ENCODE measurements around the gene PSAPL1. TPM values are rescaled to one million over a fixed set of nuclear protein-coding genes. Genes with fewer than 3 reads are reported as not detected.

The PSAPL1 gene
- total RNA-seq, 1 donor from 2014 or later: not detected

GRCh38 chr4:7433376-7434140, 1.2 kb downstream of the PSAPL1 start:
- H3K27ac Mint-ChIP-seq: no peak overlapping the region
- ATAC-seq (ENCODE audit: low read depth) (no peak), DNase-seq (no peak)
- TF ChIP-seq, protein P1, sequence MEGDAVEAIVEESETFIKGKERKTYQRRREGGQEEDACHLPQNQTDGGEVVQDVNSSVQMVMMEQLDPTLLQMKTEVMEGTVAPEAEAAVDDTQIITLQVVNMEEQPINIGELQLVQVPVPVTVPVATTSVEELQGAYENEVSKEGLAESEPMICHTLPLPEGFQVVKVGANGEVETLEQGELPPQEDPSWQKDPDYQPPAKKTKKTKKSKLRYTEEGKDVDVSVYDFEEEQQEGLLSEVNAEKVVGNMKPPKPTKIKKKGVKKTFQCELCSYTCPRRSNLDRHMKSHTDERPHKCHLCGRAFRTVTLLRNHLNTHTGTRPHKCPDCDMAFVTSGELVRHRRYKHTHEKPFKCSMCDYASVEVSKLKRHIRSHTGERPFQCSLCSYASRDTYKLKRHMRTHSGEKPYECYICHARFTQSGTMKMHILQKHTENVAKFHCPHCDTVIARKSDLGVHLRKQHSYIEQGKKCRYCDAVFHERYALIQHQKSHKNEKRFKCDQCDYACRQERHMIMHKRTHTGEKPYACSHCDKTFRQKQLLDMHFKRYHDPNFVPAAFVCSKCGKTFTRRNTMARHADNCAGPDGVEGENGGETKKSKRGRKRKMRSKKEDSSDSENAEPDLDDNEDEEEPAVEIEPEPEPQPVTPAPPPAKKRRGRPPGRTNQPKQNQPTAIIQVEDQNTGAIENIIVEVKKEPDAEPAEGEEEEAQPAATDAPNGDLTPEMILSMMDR (IDR thresholded peaks at IDR 0.05): no peak
- no peaks in the 10 kb centered on the region for H3K27me3 Mint-ChIP-seq
- ChIA-PET POLR2A (no interaction called here), CTCF (no interaction called here)
- no peaks in the 10 kb centered on the region for H3K36me3 Mint-ChIP-seq (ENCODE audit: low read depth)
- intact Hi-C loops (cut with micrococcal nuclease): no loop called here
- no peaks in the 10 kb centered on the region for H3K4me1 Mint-ChIP-seq
- no peaks in the 10 kb centered on the region for H3K9me3 Mint-ChIP-seq
- no peak overlapping the region for H3K4me3 Mint-ChIP-seq

- TF ChIP-seq, protein P1 (IDR thresholded peaks at IDR 0.05): no peak
- CTCF ChIA-PET: no interaction called here
- intact Hi-C loops (cut with micrococcal nuclease): no loop called here
- POLR2A ChIA-PET: no interaction called here
- Mint-ChIP-seq H3K9me3 (no peaks in the 10 kb centered on the region), H3K4me1 (no peaks in the 10 kb centered on the region), H3K27ac (no peak overlapping the region), H3K36me3 (ENCODE audit: low read depth) (no peaks in the 10 kb centered on the region), H3K27me3 (no peaks in the 10 kb centered on the region), H3K4me3 (no peak overlapping the region)
- DNase-seq (no peak), ATAC-seq (ENCODE audit: low read depth) (no peak)
Observed at GRCh38 chr4:7432531-7433375, 2.0 kb downstream of the PSAPL1 start.

DNA sequence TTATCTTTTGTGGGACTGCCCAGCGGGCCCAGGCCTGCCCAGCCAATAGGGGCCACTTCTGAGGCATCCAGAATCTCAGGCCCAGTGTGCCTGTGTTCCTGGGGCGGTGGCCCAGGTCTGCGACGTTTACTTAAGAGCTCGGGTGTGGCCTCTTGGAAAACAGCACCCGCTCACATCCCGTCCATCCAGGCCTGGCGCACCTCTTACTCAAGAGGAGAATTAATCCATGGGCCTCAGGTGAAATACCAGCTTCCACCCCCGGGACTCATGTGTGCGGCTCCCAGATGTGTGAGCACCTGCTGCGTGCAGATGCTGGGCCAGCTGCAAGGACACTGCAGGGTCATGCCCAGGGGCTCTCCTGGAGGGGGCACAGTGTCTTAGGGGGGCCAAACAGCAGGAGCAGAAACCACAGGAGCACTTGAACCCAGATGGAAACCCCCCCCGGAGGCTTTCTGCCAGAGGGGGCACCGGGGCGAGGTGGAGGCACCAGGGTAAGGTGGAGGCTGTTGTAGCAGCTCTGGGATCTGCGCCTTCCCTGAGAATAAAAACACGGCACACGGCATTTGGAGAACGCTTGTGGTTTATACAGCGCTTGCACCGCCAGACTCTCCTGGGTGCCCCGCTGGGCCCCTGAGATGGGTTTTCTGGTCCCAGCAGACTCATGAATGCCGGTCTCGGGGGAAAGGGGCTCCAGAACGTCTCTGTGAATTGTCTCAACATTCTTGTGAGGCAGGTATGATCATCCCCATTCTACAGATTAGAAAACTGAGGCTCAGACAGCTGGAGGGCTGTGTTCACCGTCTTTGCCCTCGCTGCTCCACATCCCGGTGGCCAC, 2.8 kb downstream of the PSAPL1 start:
- intact Hi-C loops (cut with micrococcal nuclease): no loop called here
- H3K9me3 Mint-ChIP-seq: no peaks in the 10 kb centered on the region
- POLR2A ChIA-PET: no interaction called here
- TF ChIP-seq, protein P1 (IDR thresholded peaks at IDR 0.05): no peak
- ATAC-seq (ENCODE audit: low read depth) (no peak), DNase-seq (no peak)
- no peak overlapping the region for H3K27ac Mint-ChIP-seq
- H3K4me1 Mint-ChIP-seq: no peaks in the 10 kb centered on the region
- H3K36me3 Mint-ChIP-seq (ENCODE audit: low read depth): no peaks in the 10 kb centered on the region
- H3K4me3 Mint-ChIP-seq: no peak overlapping the region
- CTCF ChIA-PET: no interaction called here
- no peaks in the 10 kb centered on the region for H3K27me3 Mint-ChIP-seq

- H3K9me3 Mint-ChIP-seq: no peaks in the 10 kb centered on the region
- no peaks in the 10 kb centered on the region for H3K4me1 Mint-ChIP-seq
- ChIA-PET POLR2A (no interaction called here), CTCF (no interaction called here)
- DNase-seq (no peak), ATAC-seq (ENCODE audit: low read depth) (no peak)
- intact Hi-C loops (cut with micrococcal nuclease): no loop called here
- H3K4me3 Mint-ChIP-seq: no peak overlapping the region
- H3K36me3 Mint-ChIP-seq (ENCODE audit: low read depth): no peaks in the 10 kb centered on the region
- H3K27me3 Mint-ChIP-seq: no peaks in the 10 kb centered on the region
- H3K27ac Mint-ChIP-seq: no peak overlapping the region
- TF ChIP-seq, protein P1 (IDR thresholded peaks at IDR 0.05): no peak
Observed at GRCh38 chr4:7430965-7431695, 3.6 kb downstream of the PSAPL1 start.
